ENCODE measurements around the gene HIGD1B.

DNA sequence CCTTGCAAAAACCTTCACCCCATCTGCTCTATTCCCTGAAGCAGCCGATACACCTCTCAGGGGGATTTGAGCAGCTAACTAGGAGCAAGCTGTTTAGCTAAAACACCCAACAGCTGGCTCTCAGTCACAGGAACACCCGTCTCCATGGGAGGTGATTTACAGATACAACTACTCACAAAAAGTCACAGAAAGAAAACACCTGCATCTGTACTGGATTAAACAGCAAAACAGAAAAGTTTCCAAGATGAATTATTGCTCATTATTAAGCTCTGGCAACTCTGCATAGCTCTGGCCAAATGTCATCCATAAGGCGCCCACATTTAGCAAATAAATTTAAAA, 39.9 kb upstream of the HIGD1B start:
- TF ChIP-seq CTCF (conservative IDR thresholded peaks at IDR 0.05; ENCODE audit: low read depth, low read length) (no peak), SMC3 (IDR thresholded peaks at IDR 0.05; ENCODE audit: low read depth, low read length) (no peak), POLR2A (IDR thresholded peaks at IDR 0.05; ENCODE audit: low read depth, low read length) (no peak), USF2 (IDR thresholded peaks at IDR 0.05; ENCODE audit: low read depth, low read length) (no peak), RAD21 (IDR thresholded peaks at IDR 0.05; ENCODE audit: low read length) (no peak), CEBPB (IDR thresholded peaks at IDR 0.05; ENCODE audit: low read depth, low read length) (no peak), MAFK (IDR thresholded peaks at IDR 0.05; ENCODE audit: low read depth, low read length) (no peak), RCOR1 (IDR thresholded peaks at IDR 0.05; ENCODE audit: insufficient replicate concordance, low read length) (no peak)

All from IMR-90 (cell line).